ENCODE data around the gene NIPAL4.
"Not testable (repeated sequence)": the region's sequence is repeated elsewhere in the genome, so short reads cannot be mapped to it uniquely, and the experiment has no call there.

Gene NIPAL4

GRCh38 chr5:157473383-157474320 is 13.6 kb downstream of the NIPAL4 start:
- H3K27ac Mint-ChIP-seq, result no peak overlapping the region
- H3K4me1 Mint-ChIP-seq (ENCODE audit: low read depth), result peaks cover 4% of the 10 kb centered on the region
- H3K27me3 Mint-ChIP-seq, result no peaks in the 10 kb centered on the region
- H3K4me3 Mint-ChIP-seq, result no peak overlapping the region
- H3K36me3 Mint-ChIP-seq (ENCODE audit: low read depth), result no peaks in the 10 kb centered on the region
- H3K9me3 Mint-ChIP-seq, result no peaks in the 10 kb centered on the region

GRCh38 chr5:157475432-157475831 is 15.4 kb downstream of the NIPAL4 start:
- Mint-ChIP-seq H3K27me3 (no peaks in the 10 kb centered on the region), H3K36me3 (ENCODE audit: low read depth) (no peaks in the 10 kb centered on the region), H3K4me3 (no peak overlapping the region), H3K9me3 (no peaks in the 10 kb centered on the region), H3K4me1 (ENCODE audit: low read depth) (peaks cover 15% of the 10 kb centered on the region), H3K27ac (no peak overlapping the region)

- no peaks in the 10 kb centered on the region for H3K36me3 Mint-ChIP-seq (ENCODE audit: low read depth)
- no peaks in the 10 kb centered on the region for H3K9me3 Mint-ChIP-seq
- no peak overlapping the region for H3K4me3 Mint-ChIP-seq
- H3K4me1 Mint-ChIP-seq (ENCODE audit: low read depth), result peaks cover 19% of the 10 kb centered on the region
- no peaks in the 10 kb centered on the region for H3K27me3 Mint-ChIP-seq
- no peak overlapping the region for H3K27ac Mint-ChIP-seq
These were observed 16.8 kb downstream of the NIPAL4 start for GRCh38 chr5:157476702-157477408.

- peak overlapping the region; percentile 52 for H3K27ac Mint-ChIP-seq
- no peaks in the 10 kb centered on the region for H3K27me3 Mint-ChIP-seq
- no peaks in the 10 kb centered on the region for H3K9me3 Mint-ChIP-seq
- H3K4me1 Mint-ChIP-seq (ENCODE audit: low read depth), result peaks cover 19% of the 10 kb centered on the region
- H3K4me3 Mint-ChIP-seq, result no peak overlapping the region
- H3K36me3 Mint-ChIP-seq (ENCODE audit: low read depth), result peaks cover 4% of the 10 kb centered on the region
These were observed 17.9 kb downstream of the NIPAL4 start for GRCh38 chr5:157477814-157478494.

GRCh38 chr5:157478726-157479125 is 18.7 kb downstream of the NIPAL4 start:
- Mint-ChIP-seq H3K27me3 (no peaks in the 10 kb centered on the region), H3K36me3 (ENCODE audit: low read depth) (peaks cover 4% of the 10 kb centered on the region), H3K9me3 (no peaks in the 10 kb centered on the region), H3K4me3 (no peak overlapping the region), H3K27ac (no peak overlapping the region), H3K4me1 (ENCODE audit: low read depth) (peaks cover 19% of the 10 kb centered on the region)

- no peak overlapping the region for H3K4me3 Mint-ChIP-seq
- no peaks in the 10 kb centered on the region for H3K27me3 Mint-ChIP-seq
- no peak overlapping the region for H3K27ac Mint-ChIP-seq
- H3K36me3 Mint-ChIP-seq (ENCODE audit: low read depth), result peaks cover 4% of the 10 kb centered on the region
- no peaks in the 10 kb centered on the region for H3K9me3 Mint-ChIP-seq
- peaks cover 19% of the 10 kb centered on the region for H3K4me1 Mint-ChIP-seq (ENCODE audit: low read depth)
These were observed 19.2 kb downstream of the NIPAL4 start for GRCh38 chr5:157479166-157479565.

- Mint-ChIP-seq H3K27ac (no peak overlapping the region), H3K9me3 (no peaks in the 10 kb centered on the region), H3K4me1 (ENCODE audit: low read depth) (peaks cover 23% of the 10 kb centered on the region), H3K27me3 (no peaks in the 10 kb centered on the region), H3K36me3 (ENCODE audit: low read depth) (peaks cover 4% of the 10 kb centered on the region), H3K4me3 (no peak overlapping the region)
These were observed 19.8 kb downstream of the NIPAL4 start for GRCh38 chr5:157479612-157480510.

GRCh38 chr5:157481265-157481664 is 21.3 kb downstream of the NIPAL4 start:
- H3K9me3 Mint-ChIP-seq, result no peaks in the 10 kb centered on the region
- no peak overlapping the region for H3K27ac Mint-ChIP-seq
- no peaks in the 10 kb centered on the region for H3K27me3 Mint-ChIP-seq
- H3K36me3 Mint-ChIP-seq (ENCODE audit: low read depth), result peaks cover 4% of the 10 kb centered on the region
- H3K4me3 Mint-ChIP-seq, result peak overlapping the region; percentile 19
- peaks cover 30% of the 10 kb centered on the region for H3K4me1 Mint-ChIP-seq (ENCODE audit: low read depth)

- H3K36me3 Mint-ChIP-seq (ENCODE audit: low read depth), result peaks cover 4% of the 10 kb centered on the region
- H3K27me3 Mint-ChIP-seq, result no peaks in the 10 kb centered on the region
- H3K4me1 Mint-ChIP-seq (ENCODE audit: low read depth), result peaks cover 34% of the 10 kb centered on the region
- H3K27ac Mint-ChIP-seq, result no peak overlapping the region
- no peaks in the 10 kb centered on the region for H3K9me3 Mint-ChIP-seq
- H3K4me3 Mint-ChIP-seq, result no peak overlapping the region
These were observed 21.7 kb downstream of the NIPAL4 start for GRCh38 chr5:157481666-157482065.

- H3K36me3 Mint-ChIP-seq (ENCODE audit: low read depth); H3K27me3 Mint-ChIP-seq; H3K9me3 Mint-ChIP-seq; H3K4me3 Mint-ChIP-seq; H3K27ac Mint-ChIP-seq: not testable (repeated sequence)
- peaks cover 39% of the 10 kb centered on the region for H3K4me1 Mint-ChIP-seq (ENCODE audit: low read depth)
These were observed 22.7 kb downstream of the NIPAL4 start for GRCh38 chr5:157482702-157483101.

- no peak overlapping the region for H3K4me3 Mint-ChIP-seq
These were observed 24.8 kb downstream of the NIPAL4 start for GRCh38 chr5:157484768-157485167.

GRCh38 chr5:157485340-157485739 is 25.3 kb downstream of the NIPAL4 start:
- H3K4me1 Mint-ChIP-seq (ENCODE audit: low read depth), result peaks cover 34% of the 10 kb centered on the region
- H3K36me3 Mint-ChIP-seq (ENCODE audit: low read depth), result peaks cover 16% of the 10 kb centered on the region
- H3K27ac Mint-ChIP-seq, result no peak overlapping the region
- no peak overlapping the region for H3K4me3 Mint-ChIP-seq
- no peaks in the 10 kb centered on the region for H3K27me3 Mint-ChIP-seq
- H3K9me3 Mint-ChIP-seq, result no peaks in the 10 kb centered on the region

More at GRCh38 chr5:157484768-157485167, 24.8 kb downstream of the NIPAL4 start:
- peaks cover 38% of the 10 kb centered on the region for H3K4me1 Mint-ChIP-seq (ENCODE audit: low read depth)
- no peaks in the 10 kb centered on the region for H3K9me3 Mint-ChIP-seq
- no peaks in the 10 kb centered on the region for H3K27me3 Mint-ChIP-seq
- H3K36me3 Mint-ChIP-seq (ENCODE audit: low read depth), result peaks cover 16% of the 10 kb centered on the region
- no peak overlapping the region for H3K27ac Mint-ChIP-seq

- Mint-ChIP-seq H3K27me3 (no peaks in the 10 kb centered on the region), H3K9me3 (no peaks in the 10 kb centered on the region), H3K4me3 (no peak overlapping the region), H3K27ac (no peak overlapping the region), H3K4me1 (ENCODE audit: low read depth) (peaks cover 34% of the 10 kb centered on the region), H3K36me3 (ENCODE audit: low read depth) (peaks cover 16% of the 10 kb centered on the region)
These were observed 25.8 kb downstream of the NIPAL4 start for GRCh38 chr5:157485811-157486210.

GRCh38 chr5:157486221-157486681 is 26.2 kb downstream of the NIPAL4 start:
- Mint-ChIP-seq H3K9me3 (no peaks in the 10 kb centered on the region), H3K4me1 (ENCODE audit: low read depth) (peaks cover 32% of the 10 kb centered on the region), H3K27me3 (no peaks in the 10 kb centered on the region), H3K36me3 (ENCODE audit: low read depth) (peaks cover 16% of the 10 kb centered on the region), H3K27ac (no peak overlapping the region), H3K4me3 (no peak overlapping the region)
